BLaER1 (cell line): Measurements from ENCODE around the gene AHCYL1.

Experiments used
- H3K27ac ChIP-seq: shearing (Covaris generic); formaldehyde crosslinking; 2 replicates; pipeline ENCODE4 v1.8.1; 2022
- H3K27me3 ChIP-seq: shearing (Covaris generic); formaldehyde crosslinking; 2 replicates; pipeline ENCODE4 v1.8.1; 2022
- H3K36me3 ChIP-seq: shearing (Covaris generic); formaldehyde crosslinking; 2 replicates; pipeline ENCODE4 v1.8.1; 2022
- H3K4me1 ChIP-seq: shearing (Covaris generic); formaldehyde crosslinking; 2 replicates; pipeline ENCODE4 v1.8.1; 2022
- H3K4me2 ChIP-seq: shearing (Covaris generic); formaldehyde crosslinking; 2 replicates; pipeline ENCODE4 v1.8.1; 2022
- H3K4me3 ChIP-seq: shearing (Covaris generic); formaldehyde crosslinking; 2 replicates; pipeline ENCODE4 v1.8.1; 2022
- H3K9ac ChIP-seq: shearing (Covaris generic); formaldehyde crosslinking; 2 replicates; pipeline ENCODE4 v1.8.1; 2022
- H3K9me3 ChIP-seq: shearing (Covaris generic); formaldehyde crosslinking; 2 replicates; pipeline ENCODE4 v1.8.1; 2022
- H4K20me1 ChIP-seq: shearing (Covaris generic); formaldehyde crosslinking; 2 replicates; pipeline ENCODE4 v1.8.1; 2022
- Cebpa-rat ChIP-seq: shearing (Covaris generic); IDR thresholded peaks from 2 replicates; pipeline ENCODE4 v1.8.1; 2022

Gene AHCYL1

DNA sequence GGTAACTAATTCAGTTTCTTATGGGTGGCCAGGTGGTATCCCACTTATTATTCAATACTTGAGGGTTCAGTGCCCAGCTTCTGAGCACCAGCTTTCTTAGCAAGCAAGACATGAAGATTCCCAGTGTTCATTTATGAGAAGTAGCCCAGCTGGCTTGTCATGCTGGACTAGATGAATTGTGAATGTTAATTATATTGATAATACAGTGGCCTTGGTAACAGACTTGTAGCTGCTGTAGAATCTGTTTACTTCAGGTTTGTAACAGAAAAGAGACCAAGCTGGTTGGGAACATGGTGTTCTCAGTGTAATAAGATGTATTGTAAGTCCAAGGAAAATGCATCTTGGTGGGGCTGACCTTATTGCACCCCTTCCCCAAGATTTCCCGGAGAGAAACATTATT is 10.1 kb downstream of the AHCYL1 start:
- H3K4me1 ChIP-seq = peaks cover 47% of the 10 kb centered on the region
- H3K27ac ChIP-seq = no peak overlapping the region
- H3K9ac ChIP-seq = no peak overlapping the region
- no peaks in the 10 kb centered on the region for H3K27me3 ChIP-seq
- no peak overlapping the region for H3K4me2 ChIP-seq
- no peak overlapping the region for H3K4me3 ChIP-seq
- no peak for TF ChIP-seq Cebpa-rat
- H4K20me1 ChIP-seq = peaks cover 98% of the 10 kb centered on the region
- peaks cover 57% of the 10 kb centered on the region for H3K36me3 ChIP-seq
- no peaks in the 10 kb centered on the region for H3K9me3 ChIP-seq

DNA sequence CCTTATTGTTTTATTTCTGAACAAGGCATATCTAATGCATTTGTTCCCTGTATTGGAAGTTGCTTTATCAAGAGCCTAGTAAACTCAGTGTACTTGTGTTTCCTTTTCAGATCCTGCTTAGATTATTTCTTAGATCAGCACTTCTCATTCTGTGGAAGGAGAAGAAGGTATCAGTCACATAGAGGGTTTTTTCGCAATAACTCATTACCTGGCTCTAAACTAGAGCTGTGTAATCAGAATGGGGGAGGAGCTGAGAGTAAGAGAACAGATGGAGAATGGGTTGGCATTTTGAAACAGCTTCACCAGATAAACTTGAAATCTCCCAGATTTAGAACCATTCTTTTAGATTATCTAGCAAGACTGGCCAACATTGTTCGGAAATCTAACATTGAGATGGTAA is 11.0 kb downstream of the AHCYL1 start:
- Histone ChIP-seq H3K27ac (no peak overlapping the region), H4K20me1 (peaks cover 100% of the 10 kb centered on the region), H3K4me2 (no peak overlapping the region), H3K9me3 (no peaks in the 10 kb centered on the region), H3K4me3 (no peak overlapping the region), H3K4me1 (peaks cover 41% of the 10 kb centered on the region), H3K36me3 (peaks cover 50% of the 10 kb centered on the region), H3K9ac (no peak overlapping the region), H3K27me3 (no peaks in the 10 kb centered on the region)
- TF ChIP-seq Cebpa-rat = no peak

DNA sequence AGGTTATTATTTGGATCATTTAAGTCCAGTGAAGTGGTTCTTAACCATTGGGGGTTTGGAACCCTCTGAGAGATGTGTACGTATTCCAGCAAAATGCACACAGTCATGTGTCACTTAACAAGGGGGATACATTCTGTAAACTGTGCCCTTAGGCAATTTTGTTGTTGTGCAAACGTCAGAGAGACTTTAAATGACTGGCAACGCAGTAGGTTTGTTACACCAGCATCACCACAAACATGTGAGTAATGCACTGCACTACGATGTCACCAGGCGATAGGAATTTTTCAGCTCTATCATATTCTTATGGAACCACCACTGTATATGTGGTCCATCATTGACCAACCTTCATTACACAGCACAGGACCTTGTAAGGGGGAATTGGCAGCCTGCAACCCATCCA is 11.9 kb downstream of the AHCYL1 start:
- TF ChIP-seq Cebpa-rat = no peak
- Histone ChIP-seq H3K27ac (no peak overlapping the region), H3K36me3 (peaks cover 46% of the 10 kb centered on the region), H3K4me1 (peaks cover 32% of the 10 kb centered on the region), H3K9ac (no peak overlapping the region), H3K27me3 (no peaks in the 10 kb centered on the region), H3K9me3 (no peaks in the 10 kb centered on the region), H4K20me1 (peaks cover 98% of the 10 kb centered on the region), H3K4me2 (no peak overlapping the region), H3K4me3 (no peak overlapping the region)

DNA sequence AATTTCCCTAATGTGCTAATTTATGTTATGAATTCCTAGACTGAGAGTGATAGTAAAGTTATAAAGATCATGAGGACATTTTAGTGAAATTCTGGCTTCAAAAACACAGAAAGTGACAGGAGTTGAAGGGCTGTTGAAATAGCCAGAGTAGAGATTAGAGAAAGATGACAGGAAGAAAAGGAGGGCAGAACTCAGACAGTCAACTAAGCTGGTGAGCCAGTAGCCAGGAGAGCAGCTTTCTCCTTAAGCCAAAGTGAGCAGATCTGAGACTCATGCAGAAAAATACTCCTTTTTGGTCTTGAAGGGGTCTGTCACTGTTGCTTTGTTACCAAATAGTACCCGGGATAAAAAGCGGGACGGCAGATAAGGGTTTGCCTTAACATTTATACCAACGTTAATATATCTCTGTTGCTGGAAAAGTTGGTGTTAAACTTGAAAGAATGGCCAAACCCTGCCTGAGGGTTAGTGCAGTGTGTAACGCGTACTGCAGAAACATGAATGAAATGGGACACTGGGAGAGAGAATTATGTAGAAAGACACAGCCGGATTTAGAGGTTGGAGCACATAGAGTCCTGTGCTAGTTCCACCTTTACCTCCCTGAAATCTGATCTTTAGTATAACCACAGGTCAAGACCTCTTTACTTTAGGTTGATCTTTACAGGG is 12.8 kb downstream of the AHCYL1 start:
- TF ChIP-seq Cebpa-rat = no peak
- H3K36me3 ChIP-seq = peaks cover 41% of the 10 kb centered on the region
- no peak overlapping the region for H3K4me3 ChIP-seq
- H3K4me2 ChIP-seq = no peak overlapping the region
- peaks cover 25% of the 10 kb centered on the region for H3K4me1 ChIP-seq
- H3K27me3 ChIP-seq = no peaks in the 10 kb centered on the region
- H3K9ac ChIP-seq = no peak overlapping the region
- H3K9me3 ChIP-seq = no peaks in the 10 kb centered on the region
- H3K27ac ChIP-seq = no peak overlapping the region
- H4K20me1 ChIP-seq = peaks cover 91% of the 10 kb centered on the region

DNA sequence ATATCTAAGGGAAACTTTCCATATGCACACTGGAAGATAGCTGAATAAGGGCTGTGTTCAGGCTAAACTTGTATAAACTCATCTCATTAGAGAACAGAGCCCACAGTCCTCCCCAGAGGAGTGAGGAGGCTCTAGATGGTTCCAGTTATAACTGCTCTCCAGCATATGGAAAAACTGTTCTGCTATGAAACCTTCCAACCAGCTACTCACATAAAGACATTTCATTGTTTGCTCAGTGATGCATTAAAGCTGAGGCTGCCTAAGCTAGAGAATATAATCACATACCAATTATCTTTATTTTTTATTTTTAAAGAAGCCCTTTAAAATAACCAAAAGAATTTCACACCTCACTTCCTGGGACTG is 13.3 kb downstream of the AHCYL1 start:
- Histone ChIP-seq H3K4me3 (no peak overlapping the region), H3K27ac (no peak overlapping the region), H3K4me1 (peaks cover 29% of the 10 kb centered on the region), H3K9me3 (no peaks in the 10 kb centered on the region), H3K4me2 (no peak overlapping the region), H3K36me3 (peaks cover 37% of the 10 kb centered on the region), H3K27me3 (no peaks in the 10 kb centered on the region), H4K20me1 (peaks cover 91% of the 10 kb centered on the region), H3K9ac (no peak overlapping the region)
- TF ChIP-seq Cebpa-rat = no peak

DNA sequence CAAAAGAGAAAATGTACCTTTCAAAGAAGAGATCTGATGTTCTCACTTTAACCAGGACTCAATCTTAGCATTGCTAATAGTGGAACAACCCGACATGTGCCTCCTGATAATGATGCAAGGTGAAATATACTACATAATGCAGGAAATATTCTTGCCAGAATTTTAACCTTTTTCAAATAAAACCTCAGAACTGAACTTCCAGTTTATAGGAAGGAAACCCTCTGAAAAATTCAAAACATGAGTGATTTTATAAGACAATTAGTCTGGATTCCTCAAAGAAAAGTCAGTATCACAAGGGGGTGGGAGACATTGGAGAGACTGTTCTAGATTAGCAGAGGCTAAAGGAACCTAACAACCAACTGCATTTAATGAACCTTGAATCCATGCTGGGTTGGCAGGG is 18.1 kb downstream of the AHCYL1 start:
- Histone ChIP-seq H3K27ac (no peak overlapping the region), H4K20me1 (peaks cover 91% of the 10 kb centered on the region), H3K4me3 (no peak overlapping the region), H3K4me1 (peaks cover 48% of the 10 kb centered on the region), H3K27me3 (no peaks in the 10 kb centered on the region), H3K4me2 (no peak overlapping the region), H3K9me3 (no peaks in the 10 kb centered on the region), H3K36me3 (0 out of 2 replicates have a peak, but pooled peaks cover 12% of the 10 kb centered on the region), H3K9ac (no peak overlapping the region)
- no peak for TF ChIP-seq Cebpa-rat

DNA sequence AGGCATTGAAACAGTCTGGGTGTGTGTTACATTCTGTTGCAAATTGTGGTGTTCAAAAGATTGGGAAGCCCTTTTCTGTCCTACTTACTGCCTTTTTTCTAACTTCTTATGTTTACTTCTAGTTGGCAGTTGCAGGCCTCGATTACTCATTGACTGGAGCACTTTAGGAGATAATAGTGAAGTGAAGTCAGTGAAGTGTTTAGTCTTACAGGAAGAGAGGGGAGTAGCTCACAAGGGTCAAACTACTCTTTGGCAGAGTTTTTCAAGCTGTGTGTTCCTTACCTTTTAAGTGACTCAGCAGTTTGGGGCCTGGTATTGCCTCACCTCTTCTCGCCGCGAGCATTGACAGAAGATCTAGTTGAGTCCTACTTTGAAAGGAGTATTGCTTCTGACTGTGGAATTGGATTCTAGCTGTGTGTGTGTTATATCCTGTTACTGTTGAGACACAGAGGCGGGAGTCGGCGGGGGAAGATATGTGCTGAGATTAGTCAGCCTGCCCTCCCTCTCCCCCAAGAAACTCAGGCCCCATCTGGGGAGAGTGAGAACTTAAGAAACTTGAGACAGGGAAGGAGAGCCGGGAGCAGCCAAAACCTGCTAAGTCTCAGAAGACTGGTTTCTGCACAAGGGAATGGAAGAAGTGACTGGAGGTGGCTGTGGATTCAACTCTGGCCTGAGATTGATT is 19.3 kb downstream of the AHCYL1 start:
- H3K4me3 ChIP-seq = no peak overlapping the region
- H3K9me3 ChIP-seq = no peaks in the 10 kb centered on the region
- peak overlapping the region; percentile 56 for H3K4me2 ChIP-seq
- peaks cover 18% of the 10 kb centered on the region for H3K36me3 ChIP-seq
- TF ChIP-seq Cebpa-rat = no peak
- H3K27ac ChIP-seq = peak overlapping the region; percentile 7
- peaks cover 44% of the 10 kb centered on the region for H3K4me1 ChIP-seq
- no peak overlapping the region for H3K9ac ChIP-seq
- no peaks in the 10 kb centered on the region for H3K27me3 ChIP-seq
- H4K20me1 ChIP-seq = peaks cover 90% of the 10 kb centered on the region

DNA sequence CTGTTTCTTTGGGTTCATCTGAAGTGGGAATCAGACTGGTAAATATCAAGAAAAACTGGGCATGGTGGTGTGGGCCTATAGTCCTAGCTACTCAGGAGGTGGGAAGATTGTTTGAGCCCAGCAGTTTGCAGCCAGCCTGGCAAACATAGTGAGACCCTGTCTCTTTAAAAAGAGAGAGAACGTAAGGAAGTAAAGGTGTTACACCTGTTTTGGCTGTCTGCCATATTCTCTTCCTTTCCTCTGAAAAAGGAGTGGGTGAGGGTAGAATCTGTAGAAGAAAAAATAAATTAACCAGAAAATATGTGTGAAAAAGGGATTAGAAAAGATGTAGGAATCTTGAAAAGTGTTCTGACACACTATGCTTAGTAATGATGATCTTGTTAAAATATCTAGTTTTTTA is 20.0 kb downstream of the AHCYL1 start:
- H3K4me2 ChIP-seq = no peak overlapping the region
- H3K27ac ChIP-seq = no peak overlapping the region
- no peak overlapping the region for H3K9ac ChIP-seq
- TF ChIP-seq Cebpa-rat = no peak
- H3K36me3 ChIP-seq = peaks cover 24% of the 10 kb centered on the region
- no peaks in the 10 kb centered on the region for H3K9me3 ChIP-seq
- no peaks in the 10 kb centered on the region for H3K27me3 ChIP-seq
- peaks cover 88% of the 10 kb centered on the region for H4K20me1 ChIP-seq
- no peak overlapping the region for H3K4me3 ChIP-seq
- peaks cover 37% of the 10 kb centered on the region for H3K4me1 ChIP-seq

DNA sequence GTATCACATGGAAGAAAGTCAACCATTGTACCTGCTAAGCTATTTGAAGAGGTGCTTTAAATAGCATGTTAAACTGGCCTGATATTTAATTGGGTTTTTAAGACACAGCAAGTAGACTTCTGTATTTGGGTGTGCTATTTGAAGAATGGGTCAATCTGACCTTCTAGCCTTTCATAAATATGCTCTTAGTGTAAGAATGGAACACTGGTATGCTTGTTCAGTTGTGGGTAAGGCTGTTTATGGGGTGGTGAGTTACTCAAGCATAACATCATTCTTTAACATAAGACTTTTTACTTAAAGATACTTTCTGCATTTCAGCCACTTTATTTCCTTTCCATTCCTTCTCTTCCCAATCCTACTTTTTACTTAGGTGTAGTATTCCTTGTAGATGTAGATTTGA is 21.4 kb downstream of the AHCYL1 start:
- Histone ChIP-seq H3K4me3 (no peak overlapping the region), H3K36me3 (peaks cover 38% of the 10 kb centered on the region), H3K27me3 (no peaks in the 10 kb centered on the region), H3K4me2 (peak overlapping the region; percentile 7; the same call in 1 of the 2 replicates), H4K20me1 (peaks cover 76% of the 10 kb centered on the region), H3K4me1 (peaks cover 38% of the 10 kb centered on the region), H3K9ac (no peak overlapping the region), H3K9me3 (no peaks in the 10 kb centered on the region), H3K27ac (no peak overlapping the region)
- TF ChIP-seq Cebpa-rat = no peak

DNA sequence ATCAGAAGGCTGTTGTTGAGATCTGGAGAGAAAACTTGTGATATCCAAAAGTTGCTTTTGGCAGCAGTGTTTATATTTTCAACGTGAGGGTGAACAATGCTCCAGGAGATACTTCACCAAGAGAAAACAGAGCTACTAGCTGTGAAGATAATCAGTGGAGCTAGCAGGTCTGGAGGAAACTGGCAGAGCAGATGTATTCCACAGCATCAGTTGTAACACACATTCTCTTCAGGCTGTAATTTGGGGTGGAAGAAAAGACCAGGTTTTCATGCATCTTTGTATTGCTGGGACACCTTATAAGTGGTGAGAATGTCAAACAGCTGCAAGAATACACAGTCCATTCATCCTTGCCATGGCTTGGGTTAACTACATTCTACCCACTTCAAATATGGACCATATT is 22.0 kb downstream of the AHCYL1 start:
- H3K9ac ChIP-seq = no peak overlapping the region
- no peak overlapping the region for H3K4me3 ChIP-seq
- H3K27ac ChIP-seq = no peak overlapping the region
- H4K20me1 ChIP-seq = peaks cover 76% of the 10 kb centered on the region
- H3K4me2 ChIP-seq = no peak overlapping the region
- H3K27me3 ChIP-seq = no peaks in the 10 kb centered on the region
- no peak for TF ChIP-seq Cebpa-rat
- peaks cover 44% of the 10 kb centered on the region for H3K36me3 ChIP-seq
- no peaks in the 10 kb centered on the region for H3K9me3 ChIP-seq
- peaks cover 44% of the 10 kb centered on the region for H3K4me1 ChIP-seq
